Endothelial cell of umbilical vein (primary cell): ENCODE data around the gene KIZ. TPM values are rescaled to one million over a fixed set of nuclear protein-coding genes. Genes with fewer than 3 reads are reported as not detected.

Source experiments
- BruUV-seq: library from RNA; stranded (reverse); fragments of 400-500 nt; replicated peaks from 2 replicates; lab custom pipeline; 2021; lab: Mats Ljungman, UMichigan
- CTCF ChIA-PET: fragments of 300-600, 350-600 bp; sonication (Branson Sonifier 250); formaldehyde crosslinking; loops from one replicate; lab custom pipeline; 2021; ENCODE audit warnings: antibody characterized with exemption, inconsistent platforms; lab: Charles Lee
- POLR2A ChIA-PET: fragments of 300-600, 350-600 bp; sonication (Branson Sonifier 250); formaldehyde crosslinking; loops from one replicate; lab custom pipeline; 2021; ENCODE audit warnings: antibody characterized with exemption, inconsistent platforms; lab: Charles Lee
- DNase-seq: peaks from one replicate; pipeline ENCODE4 v3.0.0-alpha.2; 2011; ENCODE audit warnings: low read depth, low spot score
- FAIRE-seq: peaks from 2 replicates; lab custom pipeline; 2011; peaks lifted over from hg19 to GRCh38; lab: Jason Lieb, UNC
- H2AFZ ChIP-seq: 2 replicates; pipeline ENCODE4 v1.6.0; 2012; ENCODE audit warnings: low read depth, low read length, control low read depth, inconsistent platforms
- H3K27ac ChIP-seq: 2 replicates; pipeline ENCODE4 v1.5.1; 2011; ENCODE audit warnings: low read depth, mild to moderate bottlenecking, control low read depth, low read length, moderate library complexity; ENCODE audit not compliant: insufficient read depth
- H3K27me3 ChIP-seq, 2 experiments: 2 replicates each; pipeline versions ENCODE4 v1.6.0 to v1.6.1; 2011; ENCODE audit warnings: low read length in 2 of 2, mixed read lengths in 1 of 2; ENCODE audit not compliant: control insufficient read depth in 2 of 2, insufficient read depth in 2 of 2
- H3K36me3 ChIP-seq, 2 experiments: 2 replicates in 1 of 2; 3 replicates in 1 of 2; pipeline ENCODE4 v1.5.1; 2011; ENCODE audit warnings: low read length in 2 of 2, mild to moderate bottlenecking in 1 of 2, moderate library complexity in 1 of 2; ENCODE audit not compliant: control insufficient read depth in 2 of 2, insufficient read depth in 2 of 2; ENCODE audit errors: extremely low read depth in 1 of 2
- H3K4me1 ChIP-seq: 3 replicates; pipeline ENCODE4 v1.5.1; 2011; ENCODE audit warnings: mild to moderate bottlenecking, low read length; ENCODE audit not compliant: control insufficient read depth, insufficient read depth; ENCODE audit errors: extremely low read depth
- H3K4me2 ChIP-seq: 2 replicates; pipeline ENCODE4 v1.6.1; 2011; ENCODE audit warnings: low read length, control low read depth, mixed read lengths; ENCODE audit not compliant: insufficient read depth
- H3K4me3 ChIP-seq, 3 experiments: fragments of 200-600 bp in 1 of 3; sonication (generic), shearing (Covaris generic) in 1 of 3; replicated peaks in 1 of 3; 2 replicates each; pipeline ENCODE4 v1.5.1; 2011 to 2016; ENCODE audit warnings: control low read depth in 3 of 3, low read length in 3 of 3, mild to moderate bottlenecking in 2 of 3, inconsistent platforms in 1 of 3, low read depth in 1 of 3, moderate library complexity in 1 of 3; ENCODE audit not compliant: insufficient read depth in 1 of 3
- H3K79me2 ChIP-seq: 2 replicates; pipeline ENCODE4 v1.6.0; 2012; ENCODE audit warnings: low read length, inconsistent platforms; ENCODE audit not compliant: control insufficient read depth, insufficient read depth
- H3K9ac ChIP-seq: replicated peaks from 2 replicates; pipeline ENCODE3; 2011; ENCODE audit warnings: low read length, control low read depth; ENCODE audit not compliant: insufficient read depth; ENCODE audit errors: extremely low read depth
- H3K9me1 ChIP-seq: replicated peaks from 3 replicates; pipeline ENCODE4 v1.6.0; 2011; ENCODE audit warnings: mild to moderate bottlenecking, low read length; ENCODE audit not compliant: control insufficient read depth, insufficient read depth; ENCODE audit errors: extremely low read depth
- H3K9me3 ChIP-seq: replicated peaks from 2 replicates; pipeline ENCODE4 v1.5.1; 2012; ENCODE audit warnings: low read length, inconsistent platforms; ENCODE audit not compliant: control insufficient read depth, insufficient read depth
- H4K20me1 ChIP-seq: replicated peaks from 2 replicates; pipeline ENCODE3; 2011; ENCODE audit warnings: mild to moderate bottlenecking, low read length; ENCODE audit not compliant: control insufficient read depth, insufficient read depth; ENCODE audit errors: extremely low read depth
- CTCF ChIP-seq, 2 donors: IDR thresholded peaks; 1 replicate in 1 of 2; 2 replicates in 1 of 2; pipeline ENCODE4 v1.5.1; 2011; ENCODE audit warnings: low read length in 2 of 2, mild to moderate bottlenecking in 2 of 2, moderate library complexity in 2 of 2, control low read depth in 1 of 2, inconsistent platforms in 1 of 2, low read depth in 1 of 2; ENCODE audit not compliant: insufficient read depth in 1 of 2; ENCODE audit errors: extremely low read depth in 1 of 2
- FOS ChIP-seq: IDR thresholded peaks from 2 replicates; pipeline ENCODE4 v1.6.1; 2011; ENCODE audit warnings: mild to moderate bottlenecking, low read length, moderate library complexity, borderline replicate concordance; ENCODE audit not compliant: insufficient read depth
- GATA2 ChIP-seq: IDR thresholded peaks from 2 replicates; pipeline ENCODE4 v1.7.0; 2011; ENCODE audit warnings: low read depth, mild to moderate bottlenecking, moderate library complexity, mixed read lengths, low read length; ENCODE audit not compliant: insufficient read length, insufficient read depth
- MAX ChIP-seq: IDR thresholded peaks from 2 replicates; pipeline ENCODE4 v1.6.1; 2011; ENCODE audit not compliant: insufficient read depth, insufficient read length
- POLR2A ChIP-seq: IDR thresholded peaks from 2 replicates; pipeline ENCODE4 v1.6.1; 2012; ENCODE audit warnings: low read depth, mild to moderate bottlenecking, control low read depth, low read length
- POLR2AphosphoS5 ChIP-seq: IDR thresholded peaks from 2 replicates; pipeline ENCODE4 v1.6.1; 2012; ENCODE audit warnings: low read depth, mild to moderate bottlenecking, control low read depth, low read length, moderate library complexity; ENCODE audit not compliant: insufficient read depth
- dilution Hi-C: fragments of 300-500 bp; cut with MboI; formaldehyde crosslinking; loops from one replicate; pipeline ENCODE4 v1.15.0; 2019; ENCODE audit warnings: low sequenced_read_pairs; ENCODE audit not compliant: extremely low pct_ligation_motif_present
- intact Hi-C: fragments of 100-400 bp; cut with micrococcal nuclease; formaldehyde crosslinking; loops from one replicate; pipeline ENCODE4 v1.10.0; 2022
- polyA plus RNA-seq, 4 experiments: library from polyadenylated mRNA; depleted of rRNA in 3 of 4; stranded (reverse) in 3 of 4; unstranded in 1 of 4; fragments of >200 nt; gene quantifications; 2 replicates each; pipeline versions ENCODE4 v1.2.1 to v1.2.3, GENCODE V29; 2011 to 2012; ENCODE audit warnings: missing spikeins in 1 of 4
- total RNA-seq: library from RNA; stranded (reverse); gene quantifications from 2 replicates; pipeline ENCODE4 v1.2.3, GENCODE V29; 2021

Gene KIZ
- total and polyA plus RNA-seq, 2 donors (not counting 3 experiments of a cell fraction or from before 2014, with no cell fraction given): 3.9 to 7.3 TPM

GRCh38 chr20:21137078-21137477 lies 11.2 kb downstream of the KIZ start:
- FAIRE-seq: no peak
- Histone ChIP-seq H3K4me2 (no peak overlapping the region), H3K27me3 (no peaks in the 10 kb centered on the region), H4K20me1 (no peaks in the 10 kb centered on the region), H3K4me3 (no peak overlapping the region), H3K9me3 (no peaks in the 10 kb centered on the region), H3K27ac (no peak overlapping the region), H3K9me1 (no peaks in the 10 kb centered on the region), H3K79me2 (no peaks in the 10 kb centered on the region), H3K36me3 (no peaks in the 10 kb centered on the region), H2AFZ (no peak overlapping the region), H3K9ac (no peak overlapping the region), H3K4me1 (no peaks in the 10 kb centered on the region)
- CTCF ChIA-PET: interaction anchor here (1.0 to 1.2 kb wide), 2 partner anchors 9 to 10 kb away, joined by 3 to 5 read pairs; no protein-coding TSS in a partner anchor
- POLR2A ChIA-PET: no interaction called here
- BruUV-seq: no TSS peak
- intact Hi-C loops: no loop called here
- TF ChIP-seq FOS (no peak), GATA2 (no peak), POLR2AphosphoS5 (no peak), POLR2A (no peak), CTCF (IDR thresholded peaks at IDR 0.05; ENCODE audit: extremely low read depth in 1 of 2, insufficient read depth in 1 of 2, low read depth in 1 of 2, low read length in 2 of 2) (no peak), MAX (no peak)
- DNase-seq: no peak
- dilution Hi-C loops: no loop called here
